Measurements from ENCODE around the gene COX20.
A peak's percentile ranks its signal among the peaks of the same experiment; 100 is the strongest.
"Not testable (repeated sequence)": the region's sequence is repeated elsewhere in the genome, so short reads cannot be mapped to it uniquely, and the experiment has no call there.

Gene COX20

GRCh38 chr1:244804841-244805240, 30.6 kb upstream of the COX20 start:
- H3K4me1 Mint-ChIP-seq (ENCODE audit: low read depth) = peaks cover 4% of the 10 kb centered on the region

GRCh38 chr1:244807138-244807537, 28.3 kb upstream of the COX20 start:
- H3K27me3 Mint-ChIP-seq (ENCODE audit: low read depth) = peaks cover 6% of the 10 kb centered on the region
- H3K36me3 Mint-ChIP-seq (ENCODE audit: low read depth) = no peaks in the 10 kb centered on the region
- no peak for DNase-seq (ENCODE audit: low spot score)
- no peak overlapping the region for H3K27ac Mint-ChIP-seq
- no peaks in the 10 kb centered on the region for H3K4me1 Mint-ChIP-seq (ENCODE audit: low read depth)
- H3K4me3 Mint-ChIP-seq = no peak overlapping the region
- no peaks in the 10 kb centered on the region for H3K9me3 Mint-ChIP-seq

More at GRCh38 chr1:244804841-244805240, 30.6 kb upstream of the COX20 start:
- H3K9me3 Mint-ChIP-seq = no peaks in the 10 kb centered on the region
- DNase-seq (ENCODE audit: low spot score) = no peak
- no peaks in the 10 kb centered on the region for H3K36me3 Mint-ChIP-seq (ENCODE audit: low read depth)
- H3K4me3 Mint-ChIP-seq = no peak overlapping the region
- peaks cover 8% of the 10 kb centered on the region for H3K27me3 Mint-ChIP-seq (ENCODE audit: low read depth)
- H3K27ac Mint-ChIP-seq = no peak overlapping the region

- Mint-ChIP-seq H3K4me1 (ENCODE audit: low read depth) (peaks cover 6% of the 10 kb centered on the region), H3K4me3 (no peak overlapping the region), H3K27me3 (ENCODE audit: low read depth) (peaks cover 6% of the 10 kb centered on the region), H3K9me3 (no peaks in the 10 kb centered on the region), H3K36me3 (ENCODE audit: low read depth) (no peaks in the 10 kb centered on the region), H3K27ac (no peak overlapping the region)
- DNase-seq (ENCODE audit: low spot score) = no peak
These were observed 25.2 kb upstream of the COX20 start for GRCh38 chr1:244810221-244810620.

GRCh38 chr1:244813327-244813726, 22.1 kb upstream of the COX20 start:
- Mint-ChIP-seq H3K9me3 (no peaks in the 10 kb centered on the region), H3K36me3 (ENCODE audit: low read depth) (no peaks in the 10 kb centered on the region), H3K4me1 (ENCODE audit: low read depth) (peaks cover 11% of the 10 kb centered on the region), H3K27me3 (ENCODE audit: low read depth) (peaks cover 5% of the 10 kb centered on the region), H3K4me3 (no peak overlapping the region), H3K27ac (no peak overlapping the region)
- DNase-seq (ENCODE audit: low spot score) = no peak

GRCh38 chr1:244815600-244816099, 19.8 kb upstream of the COX20 start:
- no peak for DNase-seq (ENCODE audit: low spot score)
- Mint-ChIP-seq H3K4me3 (no peak overlapping the region), H3K36me3 (ENCODE audit: low read depth) (no peaks in the 10 kb centered on the region), H3K4me1 (ENCODE audit: low read depth) (peaks cover 11% of the 10 kb centered on the region), H3K27me3 (ENCODE audit: low read depth) (peaks cover 5% of the 10 kb centered on the region), H3K9me3 (no peaks in the 10 kb centered on the region), H3K27ac (no peak overlapping the region)

- Mint-ChIP-seq H3K36me3 (ENCODE audit: low read depth) (no peaks in the 10 kb centered on the region), H3K9me3 (no peaks in the 10 kb centered on the region), H3K4me3 (no peak overlapping the region), H3K27ac (no peak overlapping the region), H3K27me3 (ENCODE audit: low read depth) (peaks cover 7% of the 10 kb centered on the region), H3K4me1 (ENCODE audit: low read depth) (peaks cover 11% of the 10 kb centered on the region)
- DNase-seq (ENCODE audit: low spot score) = no peak
These were observed 18.0 kb upstream of the COX20 start for GRCh38 chr1:244817415-244817894.

- Mint-ChIP-seq H3K4me1 (ENCODE audit: low read depth) (peaks cover 4% of the 10 kb centered on the region), H3K36me3 (ENCODE audit: low read depth) (no peaks in the 10 kb centered on the region), H3K9me3 (no peaks in the 10 kb centered on the region), H3K27ac (no peak overlapping the region), H3K4me3 (no peak overlapping the region), H3K27me3 (ENCODE audit: low read depth) (peaks cover 7% of the 10 kb centered on the region)
- no peak for DNase-seq (ENCODE audit: low spot score)
These were observed 15.3 kb upstream of the COX20 start for GRCh38 chr1:244820131-244820530.

GRCh38 chr1:244821134-244821533, 14.3 kb upstream of the COX20 start:
- Mint-ChIP-seq H3K27me3 (ENCODE audit: low read depth) (peaks cover 9% of the 10 kb centered on the region), H3K4me3 (no peak overlapping the region), H3K9me3 (no peaks in the 10 kb centered on the region), H3K36me3 (ENCODE audit: low read depth) (no peaks in the 10 kb centered on the region), H3K27ac (no peak overlapping the region), H3K4me1 (ENCODE audit: low read depth) (no peaks in the 10 kb centered on the region)
- no peak for DNase-seq (ENCODE audit: low spot score)

GRCh38 chr1:244822878-244823277, 12.6 kb upstream of the COX20 start:
- DNase-seq (ENCODE audit: low spot score) = no peak
- H3K36me3 Mint-ChIP-seq (ENCODE audit: low read depth) = no peaks in the 10 kb centered on the region
- H3K4me3 Mint-ChIP-seq = no peak overlapping the region
- no peak overlapping the region for H3K27ac Mint-ChIP-seq
- peaks cover 7% of the 10 kb centered on the region for H3K27me3 Mint-ChIP-seq (ENCODE audit: low read depth)
- no peaks in the 10 kb centered on the region for H3K4me1 Mint-ChIP-seq (ENCODE audit: low read depth)
- H3K9me3 Mint-ChIP-seq = no peaks in the 10 kb centered on the region

- peaks cover 5% of the 10 kb centered on the region for H3K27me3 Mint-ChIP-seq (ENCODE audit: low read depth)
- no peak for DNase-seq (ENCODE audit: low spot score)
- no peaks in the 10 kb centered on the region for H3K9me3 Mint-ChIP-seq
- no peak overlapping the region for H3K27ac Mint-ChIP-seq
- H3K4me3 Mint-ChIP-seq = no peak overlapping the region
- peaks cover 4% of the 10 kb centered on the region for H3K4me1 Mint-ChIP-seq (ENCODE audit: low read depth)
- H3K36me3 Mint-ChIP-seq (ENCODE audit: low read depth) = no peaks in the 10 kb centered on the region
These were observed 8.7 kb upstream of the COX20 start for GRCh38 chr1:244826712-244827111.

- no peak overlapping the region for H3K4me3 Mint-ChIP-seq
- DNase-seq (ENCODE audit: low spot score) = no peak
- H3K4me1 Mint-ChIP-seq (ENCODE audit: low read depth) = peaks cover 7% of the 10 kb centered on the region
- no peak overlapping the region for H3K27ac Mint-ChIP-seq
- H3K9me3 Mint-ChIP-seq = no peaks in the 10 kb centered on the region
- peaks cover 1% of the 10 kb centered on the region for H3K36me3 Mint-ChIP-seq (ENCODE audit: low read depth)
- H3K27me3 Mint-ChIP-seq (ENCODE audit: low read depth) = peaks cover 5% of the 10 kb centered on the region
These were observed 4.8 kb upstream of the COX20 start for GRCh38 chr1:244830639-244831038.

- Mint-ChIP-seq H3K4me1 (ENCODE audit: low read depth) (peaks cover 26% of the 10 kb centered on the region), H3K36me3 (ENCODE audit: low read depth) (peaks cover 20% of the 10 kb centered on the region), H3K27ac (peak overlapping the region; percentile 98), H3K4me3 (peak overlapping the region; percentile 28)
- not testable (repeated sequence) for H3K27me3 Mint-ChIP-seq (ENCODE audit: low read depth); H3K9me3 Mint-ChIP-seq; DNase-seq (ENCODE audit: low spot score)
These were observed 2.2 kb upstream of the COX20 start for GRCh38 chr1:244833260-244833659.

GRCh38 chr1:244833734-244834542, 1.5 kb upstream of the COX20 start:
- Mint-ChIP-seq H3K4me1 (ENCODE audit: low read depth) (peaks cover 31% of the 10 kb centered on the region), H3K9me3 (no peaks in the 10 kb centered on the region), H3K27ac (peak overlapping the region; percentile 98), H3K4me3 (peak overlapping the region; percentile 93), H3K27me3 (ENCODE audit: low read depth) (no peaks in the 10 kb centered on the region), H3K36me3 (ENCODE audit: low read depth) (peaks cover 27% of the 10 kb centered on the region)
- peak; percentile 45 for DNase-seq (ENCODE audit: low spot score)

GRCh38 chr1:244834543-244835275, 749 bp upstream of the COX20 start:
- H3K27ac Mint-ChIP-seq = peak overlapping the region; percentile 98
- peaks cover 34% of the 10 kb centered on the region for H3K36me3 Mint-ChIP-seq (ENCODE audit: low read depth)
- H3K4me1 Mint-ChIP-seq (ENCODE audit: low read depth) = peaks cover 39% of the 10 kb centered on the region

More at GRCh38 chr1:244834543-244835275, 749 bp upstream of the COX20 start:
- peak; percentile 93 for DNase-seq (ENCODE audit: low spot score)
- no peaks in the 10 kb centered on the region for H3K27me3 Mint-ChIP-seq (ENCODE audit: low read depth)
- no peaks in the 10 kb centered on the region for H3K9me3 Mint-ChIP-seq
- peak overlapping the region; percentile 93 for H3K4me3 Mint-ChIP-seq
